MG63 (cell line): ENCODE measurements around the gene LRRC2. TPM values are rescaled to one million over a fixed set of nuclear protein-coding genes. Genes with fewer than 3 reads are reported as not detected.

Experiments
- DNase-seq: peaks from one replicate; pipeline ENCODE4 v3.0.0-alpha.2; 2020
- H3K27me3 ChIP-seq: fragments of 250-450 bp; sonication (Bioruptor Pico); 2 replicates; pipeline ENCODE4 v1.5.1; 2020; ENCODE audit warnings: mild to moderate bottlenecking, moderate library complexity
- H3K36me3 ChIP-seq: fragments of 250-450 bp; sonication (Bioruptor Pico); 2 replicates; pipeline ENCODE4 v1.5.1; 2020; ENCODE audit warnings: mild to moderate bottlenecking, moderate library complexity
- H3K4me3 ChIP-seq: fragments of 250-450 bp; sonication (Bioruptor Pico); 2 replicates; pipeline ENCODE4 v1.5.1; 2020; ENCODE audit warnings: mild to moderate bottlenecking, moderate library complexity
- H3K9me3 ChIP-seq: fragments of 250-450 bp; sonication (Bioruptor Pico); 2 replicates; pipeline ENCODE4 v1.5.1; 2020; ENCODE audit warnings: mild to moderate bottlenecking, moderate library complexity
- total RNA-seq: library from RNA; depleted of rRNA; stranded (reverse); fragments of >200 nt; shearing (Covaris generic); gene quantifications from 2 replicates; pipeline ENCODE4 v1.2.3, GENCODE V29; 2014; ENCODE audit warnings: low replicate concordance

The LRRC2 gene
- total RNA-seq, 1 experiment from 2014 or later, result 0.36 TPM

DNA sequence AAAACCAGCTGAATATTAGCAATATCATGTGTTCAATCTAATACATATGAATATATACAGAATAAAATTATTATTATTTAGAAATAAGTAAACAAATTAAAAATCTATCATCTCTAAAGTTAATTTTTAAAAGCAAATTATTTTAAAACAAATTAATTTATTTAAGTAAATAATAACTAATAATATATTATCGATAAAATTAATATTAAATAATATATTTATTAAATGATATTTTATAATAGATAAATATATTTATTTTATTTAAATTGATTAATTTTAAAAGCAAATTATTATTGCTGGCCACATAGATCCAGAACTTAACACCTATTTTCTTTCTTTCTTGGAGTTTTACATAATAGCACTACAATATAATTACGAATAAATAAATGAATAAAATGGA is 46.1 kb downstream of the LRRC2 start:
- no peak overlapping the region for H3K4me3 ChIP-seq
- no peaks in the 10 kb centered on the region for H3K27me3 ChIP-seq
- no peaks in the 10 kb centered on the region for H3K36me3 ChIP-seq
- DNase-seq, result no peak
- H3K9me3 ChIP-seq, result no peaks in the 10 kb centered on the region

DNA sequence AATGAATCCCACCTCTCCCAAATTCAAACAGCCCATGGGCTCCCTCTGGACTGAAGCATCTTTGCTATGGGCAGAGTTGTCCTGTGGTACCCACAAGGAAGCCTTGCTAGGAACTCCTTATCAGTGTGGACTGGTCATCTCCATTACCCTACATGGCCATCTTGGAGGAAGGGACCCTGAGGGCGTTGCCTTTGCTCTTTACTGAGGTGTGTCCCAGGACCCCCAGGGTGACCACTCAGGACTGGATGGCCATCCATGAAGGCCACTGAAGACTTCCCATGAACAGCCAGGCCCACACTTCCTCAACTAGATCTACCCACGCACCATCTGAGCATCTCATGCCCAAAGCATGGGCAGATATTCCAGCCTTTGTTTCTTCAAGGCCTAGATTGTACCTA is 48.3 kb downstream of the LRRC2 start:
- no peaks in the 10 kb centered on the region for H3K27me3 ChIP-seq
- no peaks in the 10 kb centered on the region for H3K36me3 ChIP-seq
- H3K9me3 ChIP-seq, result no peaks in the 10 kb centered on the region
- DNase-seq, result no peak
- no peak overlapping the region for H3K4me3 ChIP-seq

DNA sequence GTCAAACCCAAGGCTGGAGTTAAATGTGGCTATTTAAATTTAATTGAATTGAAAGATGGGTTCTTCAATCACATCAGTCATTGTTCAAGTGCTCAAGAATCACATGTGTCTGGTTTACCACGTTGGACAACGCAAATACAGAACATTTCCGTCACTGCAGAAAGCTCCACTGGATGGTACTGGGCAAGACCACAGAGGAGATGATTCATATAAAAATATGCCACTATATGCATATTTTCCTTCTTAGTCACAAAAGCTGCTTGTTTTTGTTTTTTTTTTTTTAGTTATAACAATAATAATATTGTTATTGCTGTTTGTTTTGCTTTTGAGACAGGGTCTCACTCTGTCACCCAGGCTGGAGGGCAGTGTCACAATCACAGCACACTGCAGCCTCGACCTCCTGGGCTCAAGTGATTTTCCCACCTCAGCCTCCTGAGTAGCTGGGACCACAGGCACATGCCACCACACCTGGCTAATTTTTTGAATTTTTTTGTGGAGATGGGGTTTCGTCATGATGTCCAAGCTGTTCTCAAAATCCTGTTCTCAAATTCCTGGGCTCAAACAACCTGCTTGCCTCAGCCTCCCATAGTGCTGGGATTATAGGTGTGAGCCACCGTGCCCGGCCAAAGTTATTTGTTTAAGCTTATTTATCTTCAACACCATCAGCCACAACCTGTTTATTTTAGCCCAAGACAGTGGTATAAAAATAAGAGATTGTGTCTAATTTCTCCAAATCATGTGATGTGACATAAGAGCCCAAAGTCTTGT is 48.9 kb downstream of the LRRC2 start:
- Histone ChIP-seq H3K36me3 (no peaks in the 10 kb centered on the region), H3K27me3 (no peaks in the 10 kb centered on the region), H3K9me3 (no peaks in the 10 kb centered on the region), H3K4me3 (no peak overlapping the region)
- DNase-seq, result peak; percentile 45

DNA sequence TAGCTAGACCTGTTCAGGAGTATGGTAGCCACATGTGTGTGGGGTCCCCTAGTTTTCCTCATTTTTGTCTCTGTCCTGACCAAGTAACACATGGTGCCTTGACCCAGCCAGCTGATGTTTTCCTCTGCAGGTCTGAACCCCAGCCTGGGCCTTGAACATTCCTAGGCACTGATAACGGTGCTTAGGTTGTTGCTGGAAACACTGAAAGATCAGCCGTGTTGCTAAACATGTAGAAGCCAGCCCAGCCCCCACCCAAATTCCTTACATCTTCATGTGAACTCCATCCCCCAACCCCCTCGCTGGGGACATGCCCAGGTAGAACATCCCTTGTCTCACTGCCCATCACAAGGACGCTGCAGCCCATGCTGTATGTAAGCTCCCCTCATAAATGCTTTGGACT is 49.6 kb downstream of the LRRC2 start:
- no peaks in the 10 kb centered on the region for H3K27me3 ChIP-seq
- no peaks in the 10 kb centered on the region for H3K36me3 ChIP-seq
- no peaks in the 10 kb centered on the region for H3K9me3 ChIP-seq
- no peak overlapping the region for H3K4me3 ChIP-seq
- DNase-seq, result no peak

DNA sequence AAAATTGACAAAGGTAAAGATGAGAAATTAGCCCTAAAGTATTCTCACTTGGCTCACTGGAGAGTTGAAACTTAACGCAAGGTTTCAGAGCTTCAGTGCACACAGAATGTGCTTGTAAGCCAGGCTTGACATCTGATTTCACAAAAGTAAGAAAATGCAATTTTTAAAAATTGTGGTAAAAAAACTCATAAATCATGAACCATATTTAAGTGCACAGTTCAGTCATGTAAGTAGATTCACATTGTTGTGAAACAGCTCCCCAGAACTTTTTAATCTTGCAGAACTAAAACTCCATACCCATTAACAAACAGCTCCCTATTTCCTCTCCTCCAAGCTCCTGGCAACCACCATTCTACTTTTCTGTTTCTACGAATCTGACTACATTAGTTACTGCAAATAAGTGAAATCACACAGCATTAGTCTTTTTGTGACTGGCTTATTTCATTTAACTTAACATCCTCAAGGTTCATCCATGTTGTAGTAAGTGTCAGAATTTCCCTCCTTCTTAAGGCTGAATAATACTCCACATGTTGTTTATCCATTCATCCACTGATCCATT is 53.8 kb downstream of the LRRC2 start:
- H3K4me3 ChIP-seq, result no peak overlapping the region

DNA sequence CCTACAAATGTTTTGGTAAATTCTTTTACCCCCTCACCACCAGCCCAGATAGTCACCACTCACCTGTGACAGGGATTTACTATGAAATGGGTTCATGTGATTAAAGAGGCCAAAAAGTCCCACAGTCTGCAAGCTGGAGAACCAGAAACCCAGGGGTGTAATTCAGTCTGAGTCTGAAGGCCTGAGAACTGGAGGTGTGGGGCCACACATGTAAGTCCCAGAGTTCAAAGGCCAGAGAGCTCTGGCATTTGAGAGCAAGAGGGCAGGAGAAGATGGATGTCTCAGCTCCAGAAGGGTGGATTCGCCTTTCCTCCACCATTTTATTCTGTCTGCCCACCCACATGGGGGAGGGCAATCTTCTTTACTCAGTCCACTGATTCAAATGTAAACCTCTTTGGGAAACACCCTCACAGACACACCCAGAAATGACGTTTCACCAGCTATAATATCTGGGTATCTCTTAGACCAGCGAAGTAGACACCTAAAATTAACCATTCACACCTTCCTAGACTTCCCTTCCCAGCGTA is 56.4 kb downstream of the LRRC2 start:
- H3K27me3 ChIP-seq, result no peaks in the 10 kb centered on the region
- no peaks in the 10 kb centered on the region for H3K36me3 ChIP-seq
- no peak overlapping the region for H3K4me3 ChIP-seq
- no peaks in the 10 kb centered on the region for H3K9me3 ChIP-seq
- no peak for DNase-seq

More for the DNA sequence above, 53.8 kb downstream of the LRRC2 start:
- no peaks in the 10 kb centered on the region for H3K27me3 ChIP-seq
- no peaks in the 10 kb centered on the region for H3K36me3 ChIP-seq
- no peaks in the 10 kb centered on the region for H3K9me3 ChIP-seq
- DNase-seq, result no peak

DNA sequence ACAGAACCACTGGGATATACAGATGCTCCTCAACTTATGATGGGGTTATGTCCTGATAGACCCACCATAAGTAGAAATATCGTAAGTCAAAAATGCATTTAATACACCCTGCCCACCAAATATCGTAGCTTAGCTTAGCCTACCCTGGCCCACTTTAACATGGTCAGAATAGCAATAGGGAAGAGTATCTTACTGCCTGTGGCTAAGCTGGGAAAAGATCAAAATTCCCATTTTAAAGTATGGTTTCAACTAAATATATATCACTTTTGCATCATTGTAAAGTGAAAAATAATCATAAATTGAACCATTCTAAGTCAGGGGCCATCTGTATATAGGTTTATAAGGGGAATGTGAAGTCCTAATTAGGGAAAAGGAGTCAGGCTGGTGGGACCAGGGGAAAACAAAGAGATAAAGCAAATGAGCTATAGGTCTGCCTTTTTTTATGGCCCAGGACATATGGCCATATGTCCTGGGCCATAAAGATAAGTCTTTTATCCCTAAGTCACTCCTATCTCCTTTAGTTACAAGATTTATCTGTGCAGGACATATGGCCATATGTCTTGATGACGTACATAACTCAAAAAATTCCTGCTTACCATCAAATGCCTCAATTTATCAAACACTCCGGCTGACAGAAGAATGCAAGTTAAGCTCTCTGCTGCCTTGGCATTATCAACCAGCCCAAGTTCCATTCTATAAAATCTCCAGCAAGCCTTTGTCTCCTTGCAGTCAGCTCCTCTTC is 57.1 kb downstream of the LRRC2 start:
- no peak overlapping the region for H3K4me3 ChIP-seq
- DNase-seq, result no peak
- no peaks in the 10 kb centered on the region for H3K9me3 ChIP-seq
- no peaks in the 10 kb centered on the region for H3K27me3 ChIP-seq
- H3K36me3 ChIP-seq, result no peaks in the 10 kb centered on the region

DNA sequence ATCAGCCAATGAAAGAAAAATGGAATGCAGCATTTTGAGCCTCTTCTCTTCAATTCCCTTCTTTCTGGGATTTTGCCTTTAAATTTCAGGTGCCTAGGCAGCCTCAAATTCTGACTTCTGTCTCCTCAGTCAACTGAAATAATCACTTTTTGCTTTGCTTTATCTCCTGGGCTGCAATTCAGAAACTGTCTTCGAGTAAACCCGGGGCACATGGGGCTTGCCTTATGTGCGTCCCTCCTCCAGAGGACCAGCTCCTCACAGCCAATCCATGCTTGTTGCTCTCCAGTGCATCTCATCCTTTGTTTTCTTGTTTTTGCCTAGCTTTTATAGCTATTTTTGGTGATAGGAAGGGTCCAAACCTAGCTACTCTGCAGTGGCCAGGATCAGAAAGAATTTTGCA is 59.6 kb downstream of the LRRC2 start:
- Histone ChIP-seq H3K27me3 (no peaks in the 10 kb centered on the region), H3K36me3 (no peaks in the 10 kb centered on the region), H3K4me3 (no peak overlapping the region), H3K9me3 (no peaks in the 10 kb centered on the region)
- no peak for DNase-seq

DNA sequence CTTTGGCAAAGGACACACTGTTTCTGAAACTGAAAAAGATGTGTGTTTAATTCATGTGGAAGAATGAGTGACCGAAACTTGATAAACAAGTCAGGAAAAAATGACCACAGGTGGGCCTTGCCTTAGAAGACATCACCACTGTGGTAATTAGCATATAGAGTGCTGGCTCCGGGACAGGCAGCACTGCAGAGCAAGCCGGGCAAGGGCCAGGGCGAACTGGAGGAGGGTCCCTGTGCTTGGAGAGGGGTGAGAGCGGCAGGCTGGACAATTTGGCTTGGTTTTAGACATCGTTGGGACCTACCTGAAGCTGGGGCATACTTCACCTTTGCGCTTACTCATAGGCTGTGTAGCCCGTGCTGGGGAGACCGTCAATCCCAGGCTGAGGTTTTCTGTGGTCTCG is 60.1 kb downstream of the LRRC2 start:
- no peak for DNase-seq
- H3K4me3 ChIP-seq, result no peak overlapping the region
- no peaks in the 10 kb centered on the region for H3K36me3 ChIP-seq
- H3K27me3 ChIP-seq, result no peaks in the 10 kb centered on the region
- no peaks in the 10 kb centered on the region for H3K9me3 ChIP-seq

DNA sequence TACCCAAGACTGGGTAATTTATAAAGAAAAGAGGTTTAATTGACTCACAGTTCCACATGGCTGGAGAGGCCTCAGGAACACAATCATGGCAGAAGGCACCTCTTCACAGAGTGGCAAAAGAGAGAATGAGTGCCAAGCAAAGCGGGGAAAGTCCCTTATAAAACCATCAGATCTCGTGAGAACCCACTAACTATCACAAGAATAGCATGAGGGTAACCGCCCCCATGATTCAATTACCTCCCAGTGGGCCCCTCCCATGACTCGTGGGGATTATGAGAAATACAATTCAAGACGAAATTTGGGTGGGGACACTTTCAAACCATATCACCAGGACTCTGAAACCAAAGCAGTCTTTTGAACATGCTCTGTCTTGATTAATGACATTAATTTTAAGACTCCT is 61.3 kb downstream of the LRRC2 start:
- H3K4me3 ChIP-seq, result no peak overlapping the region
- no peaks in the 10 kb centered on the region for H3K9me3 ChIP-seq
- no peaks in the 10 kb centered on the region for H3K27me3 ChIP-seq
- H3K36me3 ChIP-seq, result no peaks in the 10 kb centered on the region
- no peak for DNase-seq

DNA sequence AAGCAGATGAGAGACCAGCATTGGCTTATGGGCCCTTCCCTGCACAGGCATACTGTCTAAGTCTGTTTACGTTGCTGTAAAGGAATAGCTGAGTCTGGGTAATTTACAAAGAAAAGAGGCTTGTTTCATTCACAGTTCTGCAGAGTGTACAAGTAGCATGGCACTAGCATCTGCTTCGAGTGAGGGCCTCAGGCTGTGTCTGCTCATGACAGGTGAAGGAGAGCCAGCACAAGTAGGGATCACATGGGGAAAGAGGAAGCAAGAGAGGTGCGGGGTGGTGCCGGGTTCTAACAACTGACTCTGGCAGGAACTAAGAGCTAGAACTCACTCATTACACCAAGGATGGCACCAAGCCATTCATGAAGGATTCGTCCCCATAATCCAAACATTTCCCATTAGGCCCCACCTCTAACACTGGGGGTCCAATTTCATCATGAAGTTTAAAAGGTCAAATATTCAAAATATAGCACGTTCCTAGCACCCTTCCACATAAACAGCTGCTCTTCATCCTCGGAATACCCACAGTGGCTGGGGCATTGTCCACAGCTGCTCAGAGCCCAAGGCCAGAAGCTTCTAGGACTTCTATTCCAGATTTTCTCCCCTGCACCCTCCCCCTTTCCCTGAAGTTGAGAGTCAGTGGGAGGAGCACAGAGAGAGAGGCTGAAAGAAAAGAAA is 62.8 kb downstream of the LRRC2 start:
- no peaks in the 10 kb centered on the region for H3K36me3 ChIP-seq
- no peak overlapping the region for H3K4me3 ChIP-seq
- no peaks in the 10 kb centered on the region for H3K9me3 ChIP-seq
- no peak for DNase-seq
- no peaks in the 10 kb centered on the region for H3K27me3 ChIP-seq

DNA sequence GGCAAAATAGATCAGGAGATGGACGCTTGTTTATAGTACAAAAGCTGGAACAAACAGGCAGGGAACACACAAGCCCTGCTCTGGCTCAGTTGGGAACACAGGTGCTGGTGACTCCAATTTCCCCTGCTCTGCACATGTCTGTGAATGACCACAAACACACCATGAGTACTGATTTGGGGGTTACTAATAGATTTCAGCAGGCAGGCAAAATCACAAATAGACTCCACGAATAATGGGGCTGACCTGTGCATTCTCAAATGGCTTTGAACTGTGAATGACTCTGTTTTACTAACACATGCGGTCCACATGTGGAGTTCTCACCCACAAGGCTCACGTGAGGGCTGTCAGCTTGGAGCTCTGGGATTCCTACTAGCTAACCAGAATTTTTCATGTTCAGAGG is 64.4 kb downstream of the LRRC2 start:
- no peak overlapping the region for H3K4me3 ChIP-seq
- no peaks in the 10 kb centered on the region for H3K9me3 ChIP-seq
- H3K27me3 ChIP-seq, result no peaks in the 10 kb centered on the region
- H3K36me3 ChIP-seq, result no peaks in the 10 kb centered on the region
- no peak for DNase-seq

DNA sequence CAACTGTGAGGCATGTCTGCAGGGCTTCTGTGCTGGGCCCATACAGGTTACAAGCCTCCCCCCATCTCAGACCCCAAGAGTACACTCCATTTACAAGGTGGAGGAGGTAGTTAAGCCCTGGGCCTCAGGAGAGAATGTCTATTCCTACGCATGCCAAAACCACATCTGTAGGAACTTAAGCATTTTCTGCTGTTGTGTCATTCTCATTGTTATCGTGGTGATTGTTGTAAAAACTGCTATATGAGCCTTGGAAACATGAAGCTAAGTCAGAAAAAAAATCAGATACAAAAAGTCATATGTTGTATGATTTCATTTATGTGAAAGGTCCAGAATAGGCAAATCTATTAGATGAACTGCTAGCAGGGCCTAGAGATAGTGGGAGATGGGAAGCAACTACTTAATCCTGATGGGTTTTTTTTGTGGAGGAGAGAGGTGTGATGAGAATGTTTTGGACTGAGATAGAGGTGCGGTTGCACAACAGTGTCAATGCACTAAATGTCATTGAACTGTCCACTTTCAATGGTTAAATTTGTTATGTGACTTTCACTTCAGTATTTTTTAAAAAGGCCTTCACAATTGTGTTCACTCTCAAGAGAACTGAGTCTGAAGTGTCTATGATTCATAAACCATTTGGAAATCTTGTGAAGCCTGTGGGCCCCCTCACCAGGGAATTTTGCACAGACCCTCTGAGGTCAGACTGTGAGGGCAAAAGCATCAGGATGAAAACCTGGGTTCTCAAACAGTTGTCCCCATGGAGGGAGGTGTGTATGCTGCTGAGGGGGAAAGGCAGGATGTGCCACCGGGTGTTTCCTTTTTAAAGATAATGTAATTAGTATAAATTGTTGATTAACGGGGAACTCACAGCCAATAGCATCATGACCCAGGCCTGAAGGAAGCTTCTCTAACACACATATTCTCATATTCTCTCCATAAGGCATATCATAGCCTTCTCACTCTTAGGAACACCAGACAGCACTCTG is 65.2 kb downstream of the LRRC2 start:
- DNase-seq, result no peak
- Histone ChIP-seq H3K36me3 (no peaks in the 10 kb centered on the region), H3K27me3 (no peaks in the 10 kb centered on the region), H3K9me3 (no peaks in the 10 kb centered on the region), H3K4me3 (no peak overlapping the region)

DNA sequence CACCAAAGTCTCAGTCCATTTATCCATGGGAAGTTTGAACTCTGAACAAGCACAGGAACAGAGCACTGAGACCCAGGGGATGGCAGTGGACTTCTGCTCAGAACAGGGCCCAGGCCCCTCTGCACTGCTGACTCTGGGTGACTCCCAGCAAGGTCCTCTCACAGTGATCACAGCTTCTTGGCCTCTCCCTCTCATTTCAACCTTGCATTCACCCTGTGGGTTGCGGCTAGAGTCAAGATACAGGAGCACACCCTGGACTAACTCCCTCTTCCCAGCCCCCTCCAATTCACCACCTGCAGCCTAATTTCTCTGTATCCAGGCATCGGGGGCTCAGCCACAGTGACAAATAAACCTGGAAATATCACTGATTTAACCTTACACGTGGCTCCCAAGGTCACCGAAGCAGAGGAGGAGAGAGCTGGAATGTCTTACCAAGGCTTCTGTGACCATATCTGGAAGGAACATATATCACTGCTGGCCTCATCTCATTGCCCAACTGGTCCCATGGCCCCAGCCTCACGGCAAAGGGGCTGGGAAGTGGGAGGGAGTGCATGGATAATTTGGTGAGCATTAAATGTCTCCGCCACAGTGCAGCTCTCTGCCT is 67.1 kb downstream of the LRRC2 start:
- no peak for DNase-seq
- Histone ChIP-seq H3K36me3 (no peaks in the 10 kb centered on the region), H3K4me3 (no peak overlapping the region), H3K27me3 (no peaks in the 10 kb centered on the region), H3K9me3 (no peaks in the 10 kb centered on the region)

DNA sequence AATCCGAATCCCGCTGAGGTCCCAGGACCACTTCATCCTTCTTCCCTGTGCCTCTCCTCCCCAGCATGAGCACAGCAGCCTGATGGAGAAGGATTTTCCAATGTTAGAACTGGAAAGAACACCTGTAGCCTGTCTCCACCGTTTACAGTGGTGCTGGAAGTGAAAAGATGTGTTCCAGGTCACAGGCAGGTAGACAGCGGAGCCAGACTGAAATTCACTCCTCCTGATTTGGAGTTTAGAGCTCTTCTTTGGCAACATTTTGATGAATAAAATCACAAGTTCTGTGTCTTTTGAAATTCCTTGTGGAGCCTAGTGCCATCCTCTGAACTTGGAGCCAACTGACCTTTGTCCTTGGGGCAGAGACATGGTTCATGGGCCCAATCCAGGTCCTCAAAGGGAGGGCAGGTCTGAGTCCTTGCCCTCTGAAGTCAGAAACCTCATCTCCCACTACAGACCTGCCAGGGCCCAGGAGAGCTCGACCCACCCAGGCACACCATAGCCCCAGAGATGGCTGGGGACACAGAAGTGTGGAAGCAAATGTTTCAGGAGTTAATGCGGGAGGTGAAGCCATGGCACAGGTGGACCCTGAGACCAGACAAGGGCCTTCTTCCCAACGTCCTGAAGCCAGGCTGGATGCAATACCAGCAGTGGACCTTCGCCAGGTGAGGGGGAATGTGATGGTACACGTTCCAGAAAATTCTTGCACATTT is 68.4 kb downstream of the LRRC2 start, which contains the start of gene RTP3:
Gene RTP3, plus strand, starts transcription at position 421 of the 710 bp plus-strand sequence. Its CDS starts 87 bp downstream, at position 508.
- DNase-seq, result no peak
- no peaks in the 10 kb centered on the region for H3K27me3 ChIP-seq
- H3K9me3 ChIP-seq, result no peaks in the 10 kb centered on the region
- no peak within 1 kb of the TSS for H3K4me3 ChIP-seq
- no peaks in the 10 kb centered on the region for H3K36me3 ChIP-seq
